ENCODE measurements around the gene LZTS2.

DNA sequence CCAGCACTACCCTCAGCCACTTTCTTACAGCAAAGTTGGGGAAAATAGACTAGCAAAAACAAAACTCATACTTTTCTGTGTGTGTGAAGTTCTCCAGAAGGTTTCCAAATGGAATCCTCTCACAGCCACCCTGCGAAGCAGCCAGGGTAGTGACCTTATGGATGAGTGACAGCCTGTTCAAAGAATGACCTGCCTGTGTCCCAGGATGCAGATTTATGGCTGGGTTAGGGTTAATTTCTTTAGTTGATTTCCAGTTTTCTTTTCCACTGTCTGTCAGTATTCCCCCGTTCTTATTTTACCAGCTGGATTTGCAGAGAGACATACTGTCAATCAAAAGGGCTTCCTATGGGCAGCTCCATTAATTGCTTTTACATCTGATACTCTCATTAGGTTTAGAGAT is 32.7 kb upstream of the LZTS2 start:
- TF ChIP-seq, protein P1, sequence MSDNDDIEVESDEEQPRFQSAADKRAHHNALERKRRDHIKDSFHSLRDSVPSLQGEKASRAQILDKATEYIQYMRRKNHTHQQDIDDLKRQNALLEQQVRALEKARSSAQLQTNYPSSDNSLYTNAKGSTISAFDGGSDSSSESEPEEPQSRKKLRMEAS (IDR thresholded peaks at IDR 0.05): no peak
- TF ChIP-seq, protein P2, sequence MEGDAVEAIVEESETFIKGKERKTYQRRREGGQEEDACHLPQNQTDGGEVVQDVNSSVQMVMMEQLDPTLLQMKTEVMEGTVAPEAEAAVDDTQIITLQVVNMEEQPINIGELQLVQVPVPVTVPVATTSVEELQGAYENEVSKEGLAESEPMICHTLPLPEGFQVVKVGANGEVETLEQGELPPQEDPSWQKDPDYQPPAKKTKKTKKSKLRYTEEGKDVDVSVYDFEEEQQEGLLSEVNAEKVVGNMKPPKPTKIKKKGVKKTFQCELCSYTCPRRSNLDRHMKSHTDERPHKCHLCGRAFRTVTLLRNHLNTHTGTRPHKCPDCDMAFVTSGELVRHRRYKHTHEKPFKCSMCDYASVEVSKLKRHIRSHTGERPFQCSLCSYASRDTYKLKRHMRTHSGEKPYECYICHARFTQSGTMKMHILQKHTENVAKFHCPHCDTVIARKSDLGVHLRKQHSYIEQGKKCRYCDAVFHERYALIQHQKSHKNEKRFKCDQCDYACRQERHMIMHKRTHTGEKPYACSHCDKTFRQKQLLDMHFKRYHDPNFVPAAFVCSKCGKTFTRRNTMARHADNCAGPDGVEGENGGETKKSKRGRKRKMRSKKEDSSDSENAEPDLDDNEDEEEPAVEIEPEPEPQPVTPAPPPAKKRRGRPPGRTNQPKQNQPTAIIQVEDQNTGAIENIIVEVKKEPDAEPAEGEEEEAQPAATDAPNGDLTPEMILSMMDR (IDR thresholded peaks at IDR 0.05; ENCODE audit: low read depth, low read length, missing input control): no peak
- TF ChIP-seq, protein P3, sequence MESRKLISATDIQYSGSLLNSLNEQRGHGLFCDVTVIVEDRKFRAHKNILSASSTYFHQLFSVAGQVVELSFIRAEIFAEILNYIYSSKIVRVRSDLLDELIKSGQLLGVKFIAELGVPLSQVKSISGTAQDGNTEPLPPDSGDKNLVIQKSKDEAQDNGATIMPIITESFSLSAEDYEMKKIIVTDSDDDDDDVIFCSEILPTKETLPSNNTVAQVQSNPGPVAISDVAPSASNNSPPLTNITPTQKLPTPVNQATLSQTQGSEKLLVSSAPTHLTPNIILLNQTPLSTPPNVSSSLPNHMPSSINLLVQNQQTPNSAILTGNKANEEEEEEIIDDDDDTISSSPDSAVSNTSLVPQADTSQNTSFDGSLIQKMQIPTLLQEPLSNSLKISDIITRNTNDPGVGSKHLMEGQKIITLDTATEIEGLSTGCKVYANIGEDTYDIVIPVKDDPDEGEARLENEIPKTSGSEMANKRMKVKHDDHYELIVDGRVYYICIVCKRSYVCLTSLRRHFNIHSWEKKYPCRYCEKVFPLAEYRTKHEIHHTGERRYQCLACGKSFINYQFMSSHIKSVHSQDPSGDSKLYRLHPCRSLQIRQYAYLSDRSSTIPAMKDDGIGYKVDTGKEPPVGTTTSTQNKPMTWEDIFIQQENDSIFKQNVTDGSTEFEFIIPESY (IDR thresholded peaks at IDR 0.05): no peak
- TF ChIP-seq JUND (IDR thresholded peaks at IDR 0.05): no peak
- TF ChIP-seq, protein P4, sequence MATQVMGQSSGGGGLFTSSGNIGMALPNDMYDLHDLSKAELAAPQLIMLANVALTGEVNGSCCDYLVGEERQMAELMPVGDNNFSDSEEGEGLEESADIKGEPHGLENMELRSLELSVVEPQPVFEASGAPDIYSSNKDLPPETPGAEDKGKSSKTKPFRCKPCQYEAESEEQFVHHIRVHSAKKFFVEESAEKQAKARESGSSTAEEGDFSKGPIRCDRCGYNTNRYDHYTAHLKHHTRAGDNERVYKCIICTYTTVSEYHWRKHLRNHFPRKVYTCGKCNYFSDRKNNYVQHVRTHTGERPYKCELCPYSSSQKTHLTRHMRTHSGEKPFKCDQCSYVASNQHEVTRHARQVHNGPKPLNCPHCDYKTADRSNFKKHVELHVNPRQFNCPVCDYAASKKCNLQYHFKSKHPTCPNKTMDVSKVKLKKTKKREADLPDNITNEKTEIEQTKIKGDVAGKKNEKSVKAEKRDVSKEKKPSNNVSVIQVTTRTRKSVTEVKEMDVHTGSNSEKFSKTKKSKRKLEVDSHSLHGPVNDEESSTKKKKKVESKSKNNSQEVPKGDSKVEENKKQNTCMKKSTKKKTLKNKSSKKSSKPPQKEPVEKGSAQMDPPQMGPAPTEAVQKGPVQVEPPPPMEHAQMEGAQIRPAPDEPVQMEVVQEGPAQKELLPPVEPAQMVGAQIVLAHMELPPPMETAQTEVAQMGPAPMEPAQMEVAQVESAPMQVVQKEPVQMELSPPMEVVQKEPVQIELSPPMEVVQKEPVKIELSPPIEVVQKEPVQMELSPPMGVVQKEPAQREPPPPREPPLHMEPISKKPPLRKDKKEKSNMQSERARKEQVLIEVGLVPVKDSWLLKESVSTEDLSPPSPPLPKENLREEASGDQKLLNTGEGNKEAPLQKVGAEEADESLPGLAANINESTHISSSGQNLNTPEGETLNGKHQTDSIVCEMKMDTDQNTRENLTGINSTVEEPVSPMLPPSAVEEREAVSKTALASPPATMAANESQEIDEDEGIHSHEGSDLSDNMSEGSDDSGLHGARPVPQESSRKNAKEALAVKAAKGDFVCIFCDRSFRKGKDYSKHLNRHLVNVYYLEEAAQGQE (IDR thresholded peaks at IDR 0.05): no peak
